HCT116 (cell line): ENCODE results near the gene MED15.

ENCODE experiments used
- CEBPB ChIP-seq: IDR thresholded peaks from 2 replicates; pipeline ENCODE4 v1.6.1; 2012; ENCODE audit warnings: low read depth
- CTCF ChIP-seq, 3 experiments: fragments of 200-600 bp in 1 of 3; sonication (generic) in 1 of 3; IDR thresholded peaks in 2 of 3; conservative IDR thresholded peaks in 1 of 3; 2 replicates each; pipeline ENCODE4 v1.5.1; 2012 to 2017; ENCODE audit warnings: low read depth in 2 of 3, low read length in 2 of 3, antibody characterized with exemption in 1 of 3, borderline replicate concordance in 1 of 3, control low read depth in 1 of 3, mild to moderate bottlenecking in 1 of 3, mixed read lengths in 1 of 3, mixed run types in 1 of 3, moderate library complexity in 1 of 3; ENCODE audit not compliant: insufficient read depth in 1 of 3
- EZH2 ChIP-seq: fragments of 200-600 bp; sonication (generic); IDR thresholded peaks from 2 replicates; pipeline ENCODE4 v1.6.1; 2017; ENCODE audit warnings: antibody characterized with exemption, mixed run types
- FOSL1 ChIP-seq: IDR thresholded peaks from 2 replicates; pipeline ENCODE4 v1.6.1; 2012; ENCODE audit warnings: low read depth
- POLR2A ChIP-seq: IDR thresholded peaks from 2 replicates; pipeline ENCODE4 v1.7.0; 2011; ENCODE audit warnings: borderline replicate concordance; ENCODE audit not compliant: insufficient read depth, insufficient read length; ENCODE audit errors: extremely low read depth
- SIN3A ChIP-seq: IDR thresholded peaks from 2 replicates; pipeline ENCODE4 v1.6.1; 2012; ENCODE audit warnings: low read depth
- ZBTB33 ChIP-seq: IDR thresholded peaks from 2 replicates; pipeline ENCODE4 v1.6.1; 2011; ENCODE audit warnings: mild to moderate bottlenecking, low read length, moderate library complexity; ENCODE audit not compliant: insufficient replicate concordance; ENCODE audit errors: extremely low read depth

- no peak for TF ChIP-seq FOSL1
- no peak for TF ChIP-seq POLR2A
- no peak for TF ChIP-seq EZH2
- TF ChIP-seq CTCF (IDR thresholded peaks at IDR 0.05 in 2 of 3, conservative IDR thresholded peaks at IDR 0.05 in 1 of 3; ENCODE audit: borderline replicate concordance in 1 of 3, insufficient read depth in 1 of 3, low read depth in 2 of 3, low read length in 2 of 3), result no peak
- TF ChIP-seq CEBPB, result no peak
- TF ChIP-seq SIN3A, result no peak
- TF ChIP-seq ZBTB33, result no peak
Observed at GRCh38 chr22:20632518-20632917, 125.1 kb downstream of the MED15 start.
